ENCODE measurements around the gene CDH23.

CDH23 gene

DNA sequence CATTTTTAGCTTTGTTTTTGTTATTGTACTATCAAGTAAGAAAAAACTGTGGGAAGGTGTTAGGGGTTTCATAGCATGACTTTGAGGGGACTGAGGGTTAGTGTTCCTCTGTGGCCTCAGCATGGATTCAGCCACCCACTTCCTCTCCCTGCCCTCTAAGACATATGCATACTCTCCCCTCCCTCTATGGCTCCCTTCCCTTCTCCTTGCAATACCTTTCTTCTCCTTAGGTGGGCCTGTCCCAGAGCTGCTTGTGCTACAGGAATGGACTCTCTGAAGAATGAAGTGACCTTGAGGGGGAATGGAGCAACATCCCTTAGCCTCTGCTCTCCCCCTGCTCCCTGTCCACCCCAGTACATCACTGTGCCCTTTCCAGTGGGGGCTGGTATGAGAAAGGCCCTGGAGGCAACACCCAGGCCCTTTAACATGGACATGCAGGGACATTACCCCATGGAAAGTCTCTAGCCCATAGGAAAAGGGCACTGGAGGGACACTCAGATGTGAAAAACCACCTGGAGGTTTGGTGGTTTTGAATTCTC, 22.4 kb downstream of the CDH23 start:
- in situ Hi-C loops (cut with MboI; ENCODE audit: low sequenced_read_pairs): no loop called here

DNA sequence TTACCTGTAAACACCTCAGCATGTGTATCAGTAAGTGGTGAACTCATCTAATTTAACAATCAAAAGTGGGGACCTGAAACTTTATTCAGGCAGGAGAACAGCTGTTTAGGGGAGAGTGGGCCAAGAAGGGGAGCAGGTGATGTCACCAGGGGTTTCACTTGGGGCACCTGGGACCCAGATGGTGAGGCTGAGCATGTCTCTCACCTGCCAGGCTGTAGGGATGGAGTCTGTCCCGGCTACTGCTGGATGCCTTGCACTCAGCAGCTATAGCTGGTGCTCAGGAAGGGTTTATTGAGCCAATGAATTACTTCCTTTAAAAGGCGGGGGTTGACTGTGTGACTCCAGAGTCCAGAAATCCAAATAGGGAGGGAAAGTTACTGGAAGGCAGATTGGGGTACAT, 23.0 kb downstream of the CDH23 start:
- in situ Hi-C loops (cut with MboI; ENCODE audit: low sequenced_read_pairs): no loop called here

GRCh38 chr10:71421075-71421434, 24.3 kb downstream of the CDH23 start:
- in situ Hi-C loops (cut with MboI; ENCODE audit: low sequenced_read_pairs): no loop called here

DNA sequence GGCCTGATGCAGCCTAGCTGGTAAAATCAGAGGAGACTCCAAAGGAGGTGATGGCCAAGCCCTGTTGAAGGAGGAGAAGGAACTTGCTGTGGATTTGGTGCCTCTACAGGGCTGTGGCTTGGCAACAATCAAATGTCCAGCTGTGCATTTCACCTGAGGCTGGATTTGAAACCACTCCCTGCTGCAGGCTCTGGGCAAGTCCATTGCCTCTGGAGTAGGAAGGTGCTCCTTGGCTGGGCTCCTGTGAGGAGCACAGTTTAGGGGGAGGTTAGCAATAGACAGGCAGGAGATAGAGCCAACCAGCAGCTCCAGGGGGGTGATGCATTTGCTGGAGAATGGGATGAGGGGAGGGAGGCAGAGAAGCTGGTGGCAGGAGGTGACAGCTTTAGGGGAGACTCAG, 26.5 kb downstream of the CDH23 start:
- in situ Hi-C loops (cut with MboI; ENCODE audit: low sequenced_read_pairs): no loop called here

GRCh38 chr10:71423901-71424300, 27.2 kb downstream of the CDH23 start:
- in situ Hi-C loops (cut with MboI; ENCODE audit: low sequenced_read_pairs): no loop called here

- in situ Hi-C loops (cut with MboI; ENCODE audit: low sequenced_read_pairs): no loop called here
Observed at GRCh38 chr10:71424496-71425194, 27.9 kb downstream of the CDH23 start.

- in situ Hi-C loops (cut with MboI; ENCODE audit: low sequenced_read_pairs): no loop called here
Observed at GRCh38 chr10:71426058-71426605, 29.4 kb downstream of the CDH23 start.

- in situ Hi-C loops (cut with MboI; ENCODE audit: low sequenced_read_pairs): no loop called here
Observed at GRCh38 chr10:71427246-71427645, 30.5 kb downstream of the CDH23 start.

- in situ Hi-C loops (cut with MboI; ENCODE audit: low sequenced_read_pairs): no loop called here
Observed at GRCh38 chr10:71429304-71429703, 32.6 kb downstream of the CDH23 start.

DNA sequence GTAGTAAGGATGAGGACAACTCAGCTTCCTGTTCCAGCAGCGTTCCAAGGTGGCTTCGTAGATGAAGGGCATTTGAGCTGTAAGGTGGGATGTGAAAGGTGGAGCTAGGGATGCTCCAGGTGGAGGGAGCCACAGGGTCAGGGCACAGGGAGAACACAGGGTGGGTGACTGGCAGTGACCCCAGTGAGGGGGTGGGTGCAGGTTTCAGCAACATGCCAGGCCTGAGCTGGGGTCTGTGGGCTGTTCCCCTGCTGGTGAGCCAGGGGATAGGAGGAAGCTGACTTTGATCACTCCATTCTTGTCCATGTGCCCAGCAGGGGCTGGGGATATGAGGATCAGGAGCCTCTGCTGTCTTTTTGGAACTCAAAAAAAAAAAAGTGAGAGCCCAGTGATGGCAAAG, 33.2 kb downstream of the CDH23 start:
- in situ Hi-C loops (cut with MboI; ENCODE audit: low sequenced_read_pairs): no loop called here

DNA sequence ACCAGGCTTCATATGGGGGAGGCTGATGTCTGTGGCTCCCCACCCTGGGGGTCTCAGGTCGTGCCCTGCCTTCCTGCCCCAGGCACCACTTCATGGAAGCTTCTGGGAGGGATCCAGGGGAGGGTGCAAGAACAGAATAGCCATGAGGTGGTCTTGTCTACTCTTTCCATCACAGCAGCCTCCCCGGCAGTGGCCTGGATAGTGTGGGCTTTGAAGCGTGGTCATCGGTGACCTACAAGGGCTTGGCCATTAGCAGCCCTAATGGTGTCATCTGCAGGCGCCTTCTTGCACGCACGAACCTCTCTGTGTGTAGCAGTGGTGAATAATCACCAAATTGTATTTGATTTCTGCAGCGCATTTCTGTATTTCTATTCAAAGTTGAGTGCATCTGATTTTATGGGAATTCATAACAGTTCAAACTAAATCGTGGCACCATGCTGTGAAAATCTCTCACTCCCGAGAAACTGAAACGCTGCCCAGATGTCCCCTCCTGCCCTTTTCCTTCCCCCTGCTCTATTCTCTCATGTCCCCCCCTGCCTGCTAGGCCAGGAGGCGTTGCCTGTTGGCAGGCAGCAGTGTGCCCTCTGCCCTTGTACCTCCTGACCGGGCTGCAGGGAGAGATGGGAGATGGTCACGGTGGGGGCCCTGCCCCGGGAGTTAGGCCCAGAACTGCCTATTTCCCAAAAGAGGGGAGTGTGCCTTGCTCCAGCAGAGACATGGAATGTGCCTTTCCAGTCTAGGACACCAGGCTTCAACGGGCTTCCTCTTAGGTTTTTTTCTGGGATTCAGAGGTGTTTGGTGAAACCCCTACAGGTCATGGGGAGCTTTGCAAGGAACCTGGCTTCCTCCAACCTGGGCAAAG, 34.8 kb downstream of the CDH23 start:
- in situ Hi-C loops (cut with MboI; ENCODE audit: low sequenced_read_pairs): no loop called here

GRCh38 chr10:71432101-71432905, 35.6 kb downstream of the CDH23 start:
- in situ Hi-C loops (cut with MboI; ENCODE audit: low sequenced_read_pairs): no loop called here

DNA sequence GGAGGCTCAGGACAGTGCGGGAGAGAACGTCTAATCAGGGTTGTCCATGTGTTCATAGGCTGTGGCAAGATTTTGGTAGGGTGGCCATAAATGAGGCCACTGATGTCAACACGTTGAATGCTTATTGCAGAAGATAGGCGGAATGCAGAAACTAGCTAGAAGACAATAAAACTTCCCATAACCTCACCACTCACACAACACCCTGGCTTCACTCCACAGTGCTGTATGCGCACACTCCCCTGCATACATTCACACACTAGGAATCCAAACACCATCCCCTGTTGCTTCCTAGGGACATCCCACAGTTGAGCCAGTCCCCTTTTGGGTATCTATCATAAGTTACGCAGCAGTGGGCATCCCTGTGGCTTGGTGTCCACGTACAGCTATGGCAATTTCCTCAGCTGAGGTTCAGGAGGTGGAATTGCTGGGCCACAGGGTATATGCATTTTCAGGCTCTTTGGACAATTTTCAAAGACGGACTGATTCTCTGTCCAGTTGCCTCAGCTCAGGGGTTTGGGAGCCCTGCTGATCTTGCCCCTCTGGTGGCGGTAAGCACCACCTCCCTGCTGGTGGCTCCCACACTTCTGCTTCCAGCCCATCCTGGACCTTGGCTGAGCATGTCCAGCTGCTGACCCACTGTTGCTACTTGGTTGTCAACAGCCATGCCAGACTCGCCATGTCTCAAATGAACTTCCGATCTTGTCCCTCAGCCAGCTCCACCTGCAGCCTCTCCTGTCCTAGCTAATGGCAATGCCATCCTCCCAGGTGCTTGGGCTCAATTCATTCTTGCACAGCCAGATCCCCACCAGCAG, 36.4 kb downstream of the CDH23 start:
- in situ Hi-C loops (cut with MboI; ENCODE audit: low sequenced_read_pairs): no loop called here

- in situ Hi-C loops (cut with MboI; ENCODE audit: low sequenced_read_pairs): no loop called here
Observed at GRCh38 chr10:71433768-71434744, 37.3 kb downstream of the CDH23 start.

DNA sequence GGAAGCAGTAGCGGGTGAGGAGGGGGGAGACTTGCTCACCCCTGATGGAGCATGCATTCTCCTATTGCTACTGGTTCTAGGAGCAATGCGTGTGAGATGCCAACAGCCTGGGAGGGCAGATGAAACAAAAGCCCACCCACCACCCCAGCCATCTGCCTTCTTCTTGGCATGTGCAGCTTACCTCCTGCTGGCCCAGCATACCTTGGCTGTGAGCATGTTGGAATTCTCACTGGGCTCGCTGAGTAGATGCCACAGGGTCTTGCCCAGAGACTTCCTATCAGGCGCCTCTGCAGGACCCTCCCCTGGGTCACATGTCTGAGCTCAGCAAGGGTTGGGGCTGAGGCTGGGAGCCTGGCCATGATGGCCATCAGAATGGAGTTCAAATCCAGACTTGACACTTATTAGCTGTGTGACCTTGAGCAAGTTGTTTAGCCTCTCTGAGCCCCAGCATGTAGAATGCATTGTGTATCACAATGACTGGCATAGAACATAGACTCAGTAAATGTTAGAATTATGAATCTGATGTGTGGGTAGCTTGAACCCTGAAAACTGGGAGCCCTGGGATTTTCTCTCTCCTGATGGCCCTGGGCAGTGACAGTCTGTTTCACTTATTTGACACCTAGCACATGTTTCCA, 38.2 kb downstream of the CDH23 start:
- in situ Hi-C loops (cut with MboI; ENCODE audit: low sequenced_read_pairs): no loop called here

- in situ Hi-C loops (cut with MboI; ENCODE audit: low sequenced_read_pairs): no loop called here
Observed at GRCh38 chr10:71435571-71436267, 39.0 kb downstream of the CDH23 start.

- in situ Hi-C loops (cut with MboI; ENCODE audit: low sequenced_read_pairs): no loop called here
Observed at GRCh38 chr10:71436268-71437125, 39.8 kb downstream of the CDH23 start.
